ENCODE data around the gene PSENEN. TPM values are rescaled to one million over a fixed set of nuclear protein-coding genes. Genes with fewer than 3 reads are reported as not detected.
"Not testable (repeated sequence)": the region's sequence is repeated elsewhere in the genome, so short reads cannot be mapped to it uniquely, and the experiment has no call there.

PSENEN gene
- polyA plus RNA-seq, 3 donors = 37.2 to 57.2 (median 49.9) TPM

- 0 to 1% (median 1%) methylated on average over 68 to 77 of the region's 77 CpGs for WGBS, 3 donors
- no peak overlapping the region for H3K27ac ChIP-seq (ENCODE audit: low read depth, low read length)
Observed at GRCh38 chr19:35716801-35717664, 28.4 kb upstream of the PSENEN start.

- peak within 1 kb of the TSS; percentile 76 for H3K27ac ChIP-seq (ENCODE audit: low read depth, low read length)
- WGBS, 3 donors = 0 to 1% (median 1%) methylated on average over 27 to 101 of the region's 109 CpGs
Observed at GRCh38 chr19:35717665-35718344, 27.6 kb upstream of the PSENEN start, which contains the start of gene KMT2B. Gene KMT2B (plus strand): TSS chr19:35718003. CDS start chr19:35718019, 16 bp downstream.

GRCh38 chr19:35718345-35719041 lies 27.0 kb upstream of the PSENEN start:
- peak overlapping the region; percentile 76 for H3K27ac ChIP-seq (ENCODE audit: low read depth, low read length)
- 1% methylated on average over 37 to 42 of the region's 42 CpGs for WGBS, 3 donors

- H3K27ac ChIP-seq (ENCODE audit: low read depth, low read length) = no peak overlapping the region
- 75 to 90% (median 89%) methylated on average over 32 of the region's 32 CpGs for WGBS, 3 donors
Observed at GRCh38 chr19:35719402-35720162, 25.9 kb upstream of the PSENEN start.

- 81 to 89% (median 88%) methylated on average over 9 of the region's 9 CpGs for WGBS, 3 donors
- no peak overlapping the region for H3K27ac ChIP-seq (ENCODE audit: low read depth, low read length)
Observed at GRCh38 chr19:35720163-35720524, 25.3 kb upstream of the PSENEN start.

- 80 to 87% (median 86%) methylated on average over 14 to 17 of the region's 17 CpGs for WGBS, 3 donors
- no peak overlapping the region for H3K27ac ChIP-seq (ENCODE audit: low read depth, low read length)
Observed at GRCh38 chr19:35720648-35721047, 24.8 kb upstream of the PSENEN start.

- 92 to 96% (median 94%) methylated on average over 15 to 16 of the region's 16 CpGs for WGBS, 3 donors
- H3K27ac ChIP-seq (ENCODE audit: low read depth, low read length) = no peak overlapping the region
Observed at GRCh38 chr19:35721374-35721773, 24.1 kb upstream of the PSENEN start.

- H3K27ac ChIP-seq (ENCODE audit: low read depth, low read length) = no peak overlapping the region
- 92 to 94% (median 94%) methylated on average over 12 to 14 of the region's 14 CpGs for WGBS, 3 donors
Observed at GRCh38 chr19:35722461-35722860, 23.0 kb upstream of the PSENEN start.

- no peak overlapping the region for H3K27ac ChIP-seq (ENCODE audit: low read depth, low read length)
- WGBS, 3 donors = 92 to 94% (median 93%) methylated on average over 16 of the region's 16 CpGs
Observed at GRCh38 chr19:35722897-35723296, 22.6 kb upstream of the PSENEN start.

GRCh38 chr19:35723671-35724070 lies 21.8 kb upstream of the PSENEN start:
- 94 to 96% (median 94%) methylated on average over 24 of the region's 24 CpGs for WGBS, 3 donors
- no peak overlapping the region for H3K27ac ChIP-seq (ENCODE audit: low read depth, low read length)

- WGBS, 3 donors = 92 to 98% (median 94%) methylated on average over 7 of the region's 7 CpGs
- not testable (repeated sequence) for H3K27ac ChIP-seq (ENCODE audit: low read depth, low read length)
Observed at GRCh38 chr19:35724132-35724531, 21.3 kb upstream of the PSENEN start.

GRCh38 chr19:35724560-35724959 lies 20.9 kb upstream of the PSENEN start:
- no peak overlapping the region for H3K27ac ChIP-seq (ENCODE audit: low read depth, low read length)
- 92 to 97% (median 97%) methylated on average over 12 of the region's 12 CpGs for WGBS, 3 donors

GRCh38 chr19:35725216-35725861 lies 20.1 kb upstream of the PSENEN start:
- WGBS, 3 donors = 94 to 96% (median 94%) methylated on average over 23 of the region's 23 CpGs
- H3K27ac ChIP-seq (ENCODE audit: low read depth, low read length) = no peak overlapping the region

GRCh38 chr19:35727053-35727955 lies 18.1 kb upstream of the PSENEN start:
- no peak overlapping the region for H3K27ac ChIP-seq (ENCODE audit: low read depth, low read length)
- WGBS, 3 donors = 93 to 95% (median 95%) methylated on average over 25 of the region's 25 CpGs

GRCh38 chr19:35727956-35728706 lies 17.3 kb upstream of the PSENEN start:
- WGBS, 3 donors = 91 to 94% (median 93%) methylated on average over 19 of the region's 19 CpGs
- H3K27ac ChIP-seq (ENCODE audit: low read depth, low read length) = no peak overlapping the region

GRCh38 chr19:35729021-35729420 lies 16.4 kb upstream of the PSENEN start:
- WGBS, 3 donors = 88 to 92% (median 91%) methylated on average over 18 of the region's 18 CpGs
- no peak overlapping the region for H3K27ac ChIP-seq (ENCODE audit: low read depth, low read length)
